WTC11 (cell line): Measurements from ENCODE around the gene ZNF780A. TPM values are rescaled to one million over a fixed set of nuclear protein-coding genes. Genes with fewer than 3 reads are reported as not detected.

Experiments used
- ATAC-seq: fragments of 200-7000 bp; cut with Tn5 transposase; 2 replicates; pipeline ENCODE4 v1.10.0; 2021; ENCODE audit warnings: mild to moderate bottlenecking, moderate library complexity
- CTCF ChIA-PET: fragments of 300-600 bp; sonication (Branson Sonifier 250); formaldehyde crosslinking; loops from one replicate; lab custom pipeline; 2021; ENCODE audit warnings: antibody characterized with exemption; lab: Charles Lee
- POLR2A ChIA-PET: fragments of 350-600 bp; sonication (Branson Sonifier 250); formaldehyde crosslinking; loops from one replicate; lab custom pipeline; 2021; ENCODE audit warnings: antibody characterized with exemption; lab: Charles Lee
- DNase-seq: peaks from one replicate; pipeline ENCODE4 v3.0.0; 2021; ENCODE audit warnings: low spot score
- H3K27ac Mint-ChIP-seq: 2 replicates; pipeline ENCODE4 v1.8.0; 2021; ENCODE audit warnings: mixed read lengths
- H3K27me3 Mint-ChIP-seq: 2 replicates; pipeline ENCODE4 v1.8.0; 2021; ENCODE audit warnings: low read depth, mild to moderate bottlenecking, moderate library complexity, mixed read lengths
- H3K36me3 Mint-ChIP-seq: 2 replicates; pipeline ENCODE4 v1.8.0; 2021; ENCODE audit warnings: mixed read lengths
- H3K4me1 Mint-ChIP-seq: 2 replicates; pipeline ENCODE4 v1.8.0; 2022; ENCODE audit warnings: mixed read lengths
- H3K4me3 Mint-ChIP-seq: 2 replicates; pipeline ENCODE4 v1.8.0; 2021; ENCODE audit warnings: mild to moderate bottlenecking, moderate library complexity, mixed read lengths
- H3K9me3 Mint-ChIP-seq: 2 replicates; pipeline ENCODE4 v1.8.0; 2021; ENCODE audit warnings: mixed read lengths
- CREM ChIP-seq: sonication (generic); formaldehyde crosslinking; IDR thresholded peaks from 2 replicates; pipeline ENCODE4 v1.8.1; 2022; ENCODE audit warnings: mild to moderate bottlenecking, missing genetic modification reagents, moderate library complexity
- MYBL2 ChIP-seq: sonication (generic); formaldehyde crosslinking; IDR thresholded peaks from 2 replicates; pipeline ENCODE4 v1.8.1; 2023; ENCODE audit warnings: mild to moderate bottlenecking, moderate library complexity, missing genetic modification reagents
- NFATC4 ChIP-seq: fragments of 250-450 bp; sonication (Bioruptor Pico); IDR thresholded peaks from 2 replicates; pipeline ENCODE4 v1.9.0; 2021; ENCODE audit warnings: mild to moderate bottlenecking
- SOX15 ChIP-seq: fragments of 250-450 bp; sonication (Bioruptor Pico); IDR thresholded peaks from 2 replicates; pipeline ENCODE4 v1.9.0; 2021; ENCODE audit warnings: mild to moderate bottlenecking
- TEAD4 ChIP-seq: sonication (generic); formaldehyde crosslinking; IDR thresholded peaks from 2 replicates; pipeline ENCODE4 v1.8.0; 2022; ENCODE audit warnings: mild to moderate bottlenecking, missing genetic modification reagents
- ZNF219 ChIP-seq: sonication (generic); formaldehyde crosslinking; IDR thresholded peaks from 2 replicates; pipeline ENCODE4 v1.8.0; 2023; ENCODE audit warnings: missing genetic modification reagents, mild to moderate bottlenecking, borderline replicate concordance
- ZNF263 ChIP-seq: sonication (generic); formaldehyde crosslinking; IDR thresholded peaks from 2 replicates; pipeline ENCODE4 v1.8.1; 2022; ENCODE audit warnings: low read depth, mild to moderate bottlenecking, moderate library complexity, missing genetic modification reagents
- ZNF423 ChIP-seq: fragments of 250-450 bp; sonication (Bioruptor Pico); IDR thresholded peaks from 2 replicates; pipeline ENCODE4 v2.1.2; 2022; ENCODE audit warnings: mild to moderate bottlenecking, moderate library complexity
- total RNA-seq: library from RNA; stranded (reverse); gene quantifications from 3 replicates; pipeline ENCODE4 v1.2.3, GENCODE V29; 2021
- TF ChIP-seq, protein P1 (sequence below): fragments of 250-450 bp; sonication (Bioruptor Pico); IDR thresholded peaks from 2 replicates; pipeline ENCODE4 v1.9.0; 2021; ENCODE audit warnings: mild to moderate bottlenecking, borderline replicate concordance
- TF ChIP-seq, protein P2 (sequence below): sonication (generic); formaldehyde crosslinking; IDR thresholded peaks from 2 replicates; pipeline ENCODE4 v1.8.1; 2022; ENCODE audit warnings: mild to moderate bottlenecking, missing genetic modification reagents, moderate library complexity, borderline replicate concordance
- TF ChIP-seq, protein P3 (sequence below): sonication (generic); formaldehyde crosslinking; IDR thresholded peaks from 2 replicates; pipeline ENCODE4 v1.8.1; 2022; ENCODE audit warnings: mild to moderate bottlenecking, moderate library complexity, missing genetic modification reagents
- TF ChIP-seq, protein P4 (sequence below): sonication (generic); formaldehyde crosslinking; IDR thresholded peaks from 2 replicates; pipeline ENCODE4 v1.8.0; 2023; ENCODE audit warnings: missing genetic modification reagents, mild to moderate bottlenecking, borderline replicate concordance
- TF ChIP-seq, protein P5 (sequence below): sonication (generic); formaldehyde crosslinking; IDR thresholded peaks from 2 replicates; pipeline ENCODE4 v1.8.1; 2022; ENCODE audit warnings: missing genetic modification reagents, borderline replicate concordance

ZNF780A gene
- total RNA-seq, 1 experiment from 2014 or later, result 14.5 TPM

DNA sequence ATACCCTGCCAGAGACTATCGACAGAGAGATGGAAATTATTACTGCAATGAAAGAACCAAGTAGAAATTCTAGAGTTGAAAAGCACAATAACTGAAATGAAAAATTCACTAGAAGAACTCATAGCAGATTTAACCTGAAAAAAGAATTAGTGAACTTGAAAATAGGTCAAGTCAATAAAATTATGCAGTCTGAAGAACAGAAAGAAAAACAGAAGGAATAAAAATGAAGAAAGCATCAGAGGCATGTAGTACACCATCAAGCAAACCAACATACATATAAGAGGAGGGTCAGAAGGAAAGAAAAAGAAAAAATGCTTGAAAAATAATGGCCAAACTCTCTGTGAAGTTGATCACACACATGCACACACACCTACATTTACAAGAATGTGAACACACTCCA is 31.1 kb downstream of the ZNF780A start (continued):
- TF ChIP-seq, protein P1, sequence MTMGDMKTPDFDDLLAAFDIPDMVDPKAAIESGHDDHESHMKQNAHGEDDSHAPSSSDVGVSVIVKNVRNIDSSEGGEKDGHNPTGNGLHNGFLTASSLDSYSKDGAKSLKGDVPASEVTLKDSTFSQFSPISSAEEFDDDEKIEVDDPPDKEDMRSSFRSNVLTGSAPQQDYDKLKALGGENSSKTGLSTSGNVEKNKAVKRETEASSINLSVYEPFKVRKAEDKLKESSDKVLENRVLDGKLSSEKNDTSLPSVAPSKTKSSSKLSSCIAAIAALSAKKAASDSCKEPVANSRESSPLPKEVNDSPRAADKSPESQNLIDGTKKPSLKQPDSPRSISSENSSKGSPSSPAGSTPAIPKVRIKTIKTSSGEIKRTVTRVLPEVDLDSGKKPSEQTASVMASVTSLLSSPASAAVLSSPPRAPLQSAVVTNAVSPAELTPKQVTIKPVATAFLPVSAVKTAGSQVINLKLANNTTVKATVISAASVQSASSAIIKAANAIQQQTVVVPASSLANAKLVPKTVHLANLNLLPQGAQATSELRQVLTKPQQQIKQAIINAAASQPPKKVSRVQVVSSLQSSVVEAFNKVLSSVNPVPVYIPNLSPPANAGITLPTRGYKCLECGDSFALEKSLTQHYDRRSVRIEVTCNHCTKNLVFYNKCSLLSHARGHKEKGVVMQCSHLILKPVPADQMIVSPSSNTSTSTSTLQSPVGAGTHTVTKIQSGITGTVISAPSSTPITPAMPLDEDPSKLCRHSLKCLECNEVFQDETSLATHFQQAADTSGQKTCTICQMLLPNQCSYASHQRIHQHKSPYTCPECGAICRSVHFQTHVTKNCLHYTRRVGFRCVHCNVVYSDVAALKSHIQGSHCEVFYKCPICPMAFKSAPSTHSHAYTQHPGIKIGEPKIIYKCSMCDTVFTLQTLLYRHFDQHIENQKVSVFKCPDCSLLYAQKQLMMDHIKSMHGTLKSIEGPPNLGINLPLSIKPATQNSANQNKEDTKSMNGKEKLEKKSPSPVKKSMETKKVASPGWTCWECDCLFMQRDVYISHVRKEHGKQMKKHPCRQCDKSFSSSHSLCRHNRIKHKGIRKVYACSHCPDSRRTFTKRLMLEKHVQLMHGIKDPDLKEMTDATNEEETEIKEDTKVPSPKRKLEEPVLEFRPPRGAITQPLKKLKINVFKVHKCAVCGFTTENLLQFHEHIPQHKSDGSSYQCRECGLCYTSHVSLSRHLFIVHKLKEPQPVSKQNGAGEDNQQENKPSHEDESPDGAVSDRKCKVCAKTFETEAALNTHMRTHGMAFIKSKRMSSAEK (CRISPR knock-in tag), result no peak
- TF ChIP-seq, protein P2, sequence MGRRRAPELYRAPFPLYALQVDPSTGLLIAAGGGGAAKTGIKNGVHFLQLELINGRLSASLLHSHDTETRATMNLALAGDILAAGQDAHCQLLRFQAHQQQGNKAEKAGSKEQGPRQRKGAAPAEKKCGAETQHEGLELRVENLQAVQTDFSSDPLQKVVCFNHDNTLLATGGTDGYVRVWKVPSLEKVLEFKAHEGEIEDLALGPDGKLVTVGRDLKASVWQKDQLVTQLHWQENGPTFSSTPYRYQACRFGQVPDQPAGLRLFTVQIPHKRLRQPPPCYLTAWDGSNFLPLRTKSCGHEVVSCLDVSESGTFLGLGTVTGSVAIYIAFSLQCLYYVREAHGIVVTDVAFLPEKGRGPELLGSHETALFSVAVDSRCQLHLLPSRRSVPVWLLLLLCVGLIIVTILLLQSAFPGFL, result no peak
- no peak for TF ChIP-seq SOX15 (CRISPR knock-in tag)
- TF ChIP-seq ZNF219 (CRISPR knock-in tag), result no peak

DNA sequence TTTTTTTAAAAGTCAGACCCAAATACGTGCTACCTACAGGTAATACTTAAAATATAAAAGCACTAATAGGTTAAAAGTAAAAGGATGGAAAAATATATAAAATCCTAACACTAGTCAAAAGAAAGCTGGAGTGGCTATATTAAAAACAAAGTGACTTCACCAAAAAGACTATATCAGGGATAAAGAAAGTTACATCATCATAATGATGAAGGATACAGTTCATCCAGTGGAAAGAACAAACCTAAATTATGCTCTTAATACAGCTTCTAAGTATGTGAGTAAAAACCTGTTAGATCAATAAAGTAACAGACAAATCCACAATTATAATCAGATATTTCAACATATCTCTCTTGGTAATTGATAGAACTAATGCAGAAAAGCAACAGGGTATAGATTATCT is 33.6 kb downstream of the ZNF780A start:
- ChIA-PET POLR2A (no interaction called here), CTCF (no interaction called here)
- ATAC-seq (no peak), DNase-seq (no peak)
- H3K36me3 Mint-ChIP-seq, result peaks cover 9% of the 10 kb centered on the region
- peaks cover 34% of the 10 kb centered on the region for H3K9me3 Mint-ChIP-seq
- peak overlapping the region; percentile 98 for H3K4me3 Mint-ChIP-seq
- H3K27ac Mint-ChIP-seq, result no peak overlapping the region
- TF ChIP-seq MYBL2 (no peak), TEAD4 (CRISPR knock-in tag) (no peak), NFATC4 (CRISPR knock-in tag) (no peak)
- TF ChIP-seq, protein P3, sequence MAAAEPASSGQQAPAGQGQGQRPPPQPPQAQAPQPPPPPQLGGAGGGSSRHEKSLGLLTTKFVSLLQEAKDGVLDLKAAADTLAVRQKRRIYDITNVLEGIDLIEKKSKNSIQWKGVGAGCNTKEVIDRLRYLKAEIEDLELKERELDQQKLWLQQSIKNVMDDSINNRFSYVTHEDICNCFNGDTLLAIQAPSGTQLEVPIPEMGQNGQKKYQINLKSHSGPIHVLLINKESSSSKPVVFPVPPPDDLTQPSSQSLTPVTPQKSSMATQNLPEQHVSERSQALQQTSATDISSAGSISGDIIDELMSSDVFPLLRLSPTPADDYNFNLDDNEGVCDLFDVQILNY, result no peak
- TF ChIP-seq, protein P4, sequence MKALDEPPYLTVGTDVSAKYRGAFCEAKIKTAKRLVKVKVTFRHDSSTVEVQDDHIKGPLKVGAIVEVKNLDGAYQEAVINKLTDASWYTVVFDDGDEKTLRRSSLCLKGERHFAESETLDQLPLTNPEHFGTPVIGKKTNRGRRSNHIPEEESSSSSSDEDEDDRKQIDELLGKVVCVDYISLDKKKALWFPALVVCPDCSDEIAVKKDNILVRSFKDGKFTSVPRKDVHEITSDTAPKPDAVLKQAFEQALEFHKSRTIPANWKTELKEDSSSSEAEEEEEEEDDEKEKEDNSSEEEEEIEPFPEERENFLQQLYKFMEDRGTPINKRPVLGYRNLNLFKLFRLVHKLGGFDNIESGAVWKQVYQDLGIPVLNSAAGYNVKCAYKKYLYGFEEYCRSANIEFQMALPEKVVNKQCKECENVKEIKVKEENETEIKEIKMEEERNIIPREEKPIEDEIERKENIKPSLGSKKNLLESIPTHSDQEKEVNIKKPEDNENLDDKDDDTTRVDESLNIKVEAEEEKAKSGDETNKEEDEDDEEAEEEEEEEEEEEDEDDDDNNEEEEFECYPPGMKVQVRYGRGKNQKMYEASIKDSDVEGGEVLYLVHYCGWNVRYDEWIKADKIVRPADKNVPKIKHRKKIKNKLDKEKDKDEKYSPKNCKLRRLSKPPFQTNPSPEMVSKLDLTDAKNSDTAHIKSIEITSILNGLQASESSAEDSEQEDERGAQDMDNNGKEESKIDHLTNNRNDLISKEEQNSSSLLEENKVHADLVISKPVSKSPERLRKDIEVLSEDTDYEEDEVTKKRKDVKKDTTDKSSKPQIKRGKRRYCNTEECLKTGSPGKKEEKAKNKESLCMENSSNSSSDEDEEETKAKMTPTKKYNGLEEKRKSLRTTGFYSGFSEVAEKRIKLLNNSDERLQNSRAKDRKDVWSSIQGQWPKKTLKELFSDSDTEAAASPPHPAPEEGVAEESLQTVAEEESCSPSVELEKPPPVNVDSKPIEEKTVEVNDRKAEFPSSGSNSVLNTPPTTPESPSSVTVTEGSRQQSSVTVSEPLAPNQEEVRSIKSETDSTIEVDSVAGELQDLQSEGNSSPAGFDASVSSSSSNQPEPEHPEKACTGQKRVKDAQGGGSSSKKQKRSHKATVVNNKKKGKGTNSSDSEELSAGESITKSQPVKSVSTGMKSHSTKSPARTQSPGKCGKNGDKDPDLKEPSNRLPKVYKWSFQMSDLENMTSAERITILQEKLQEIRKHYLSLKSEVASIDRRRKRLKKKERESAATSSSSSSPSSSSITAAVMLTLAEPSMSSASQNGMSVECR (CRISPR knock-in tag), result no peak
- H3K27me3 Mint-ChIP-seq, result peaks cover 27% of the 10 kb centered on the region
- H3K4me1 Mint-ChIP-seq, result peaks cover 12% of the 10 kb centered on the region

DNA sequence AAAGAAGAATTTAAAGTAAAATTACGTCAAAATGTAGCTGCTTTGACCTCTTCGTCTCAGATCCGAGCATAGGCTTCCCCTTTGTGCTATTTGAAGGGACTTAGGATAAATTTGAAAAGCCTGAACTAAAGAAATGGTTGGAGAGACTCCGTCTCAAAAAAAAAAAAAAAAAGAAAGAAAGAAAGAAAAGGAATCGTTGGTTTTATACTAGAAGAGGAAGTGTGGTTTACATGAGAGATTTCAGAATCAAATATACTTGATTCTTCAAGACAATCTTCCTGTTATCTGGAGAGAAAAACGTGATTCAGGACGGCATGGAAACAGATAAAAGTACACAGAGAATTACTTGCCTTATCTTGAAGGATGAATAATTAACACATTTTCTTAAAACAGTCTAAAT is 34.2 kb downstream of the ZNF780A start:
- ATAC-seq (no peak), DNase-seq (no peak)
- H3K36me3 Mint-ChIP-seq, result peaks cover 9% of the 10 kb centered on the region
- POLR2A ChIA-PET, result interaction anchor here (1.7 kb wide), 1 partner anchor 34 kb away, joined by 5 read pairs; the partner anchor contains the start of gene ZNF780A
- peaks cover 12% of the 10 kb centered on the region for H3K4me1 Mint-ChIP-seq
- H3K27me3 Mint-ChIP-seq, result peaks cover 24% of the 10 kb centered on the region
- H3K4me3 Mint-ChIP-seq, result peak overlapping the region; percentile 98
- peaks cover 28% of the 10 kb centered on the region for H3K9me3 Mint-ChIP-seq
- TF ChIP-seq ZNF263 (CRISPR knock-in tag), result no peak
- TF ChIP-seq ZNF423, result no peak
- TF ChIP-seq, protein P5, sequence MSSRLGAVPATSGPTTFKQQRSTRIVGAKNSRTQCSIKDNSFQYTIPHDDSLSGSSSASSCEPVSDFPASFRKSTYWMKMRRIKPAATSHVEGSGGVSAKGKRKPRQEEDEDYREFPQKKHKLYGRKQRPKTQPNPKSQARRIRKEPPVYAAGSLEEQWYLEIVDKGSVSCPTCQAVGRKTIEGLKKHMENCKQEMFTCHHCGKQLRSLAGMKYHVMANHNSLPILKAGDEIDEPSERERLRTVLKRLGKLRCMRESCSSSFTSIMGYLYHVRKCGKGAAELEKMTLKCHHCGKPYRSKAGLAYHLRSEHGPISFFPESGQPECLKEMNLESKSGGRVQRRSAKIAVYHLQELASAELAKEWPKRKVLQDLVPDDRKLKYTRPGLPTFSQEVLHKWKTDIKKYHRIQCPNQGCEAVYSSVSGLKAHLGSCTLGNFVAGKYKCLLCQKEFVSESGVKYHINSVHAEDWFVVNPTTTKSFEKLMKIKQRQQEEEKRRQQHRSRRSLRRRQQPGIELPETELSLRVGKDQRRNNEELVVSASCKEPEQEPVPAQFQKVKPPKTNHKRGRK (CRISPR knock-in tag), result no peak
- TF ChIP-seq CREM (CRISPR knock-in tag), result no peak
- TF ChIP-seq, protein P4 (CRISPR knock-in tag), result no peak
- H3K27ac Mint-ChIP-seq, result no peak overlapping the region
- CTCF ChIA-PET, result interaction anchor here (1.9 kb wide), 1 partner anchor 175 kb away, joined by 7 read pairs; no protein-coding TSS in a partner anchor
